GM20431 (cell line): ENCODE results near the gene CASP3.
"Not testable (repeated sequence)": the region's sequence is repeated elsewhere in the genome, so short reads cannot be mapped to it uniquely, and the experiment has no call there.

Experiments
- in situ Hi-C: fragments of 300-500 bp; cut with MseI, MboI; formaldehyde crosslinking; loops from one replicate; pipeline ENCODE4 v1.15.0; 2020; ENCODE audit warnings: low sequenced_read_pairs; ENCODE audit not compliant: unreplicated experiment

CASP3 gene

DNA sequence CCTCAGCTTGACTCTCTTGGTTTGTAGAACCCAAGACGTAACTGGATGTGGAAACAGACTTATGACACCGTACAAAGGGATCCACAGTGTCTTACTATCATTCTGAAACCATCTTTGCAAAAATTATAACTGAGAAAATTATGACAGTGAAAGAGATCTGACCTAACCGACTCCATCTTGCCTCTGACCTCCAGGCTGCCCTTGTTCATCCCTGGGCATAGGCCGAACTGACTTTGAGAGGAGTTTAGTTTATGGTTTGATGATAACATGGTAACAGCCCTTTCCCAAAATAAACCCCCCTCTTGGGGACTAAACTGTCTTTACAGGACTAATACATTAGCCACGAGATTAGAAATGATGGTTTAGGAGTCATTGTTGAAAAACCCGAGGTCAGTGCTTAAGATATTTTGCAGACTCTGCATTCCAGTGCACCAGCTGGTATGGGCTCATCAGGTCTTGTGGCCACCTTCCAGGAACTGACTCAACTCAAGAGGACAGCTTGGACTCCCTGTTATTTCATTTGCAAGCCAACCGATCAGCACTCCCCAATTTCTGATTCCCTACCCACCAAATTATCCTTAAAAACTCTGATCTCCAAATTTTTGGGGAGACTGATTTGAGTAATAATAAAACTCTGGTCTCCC, 49.6 kb downstream of the CASP3 start:
- in situ Hi-C loops, result no loop called here

- in situ Hi-C loops, result no loop called here
These were observed 50.3 kb downstream of the CASP3 start for GRCh38 chr4:184598753-184599491.

DNA sequence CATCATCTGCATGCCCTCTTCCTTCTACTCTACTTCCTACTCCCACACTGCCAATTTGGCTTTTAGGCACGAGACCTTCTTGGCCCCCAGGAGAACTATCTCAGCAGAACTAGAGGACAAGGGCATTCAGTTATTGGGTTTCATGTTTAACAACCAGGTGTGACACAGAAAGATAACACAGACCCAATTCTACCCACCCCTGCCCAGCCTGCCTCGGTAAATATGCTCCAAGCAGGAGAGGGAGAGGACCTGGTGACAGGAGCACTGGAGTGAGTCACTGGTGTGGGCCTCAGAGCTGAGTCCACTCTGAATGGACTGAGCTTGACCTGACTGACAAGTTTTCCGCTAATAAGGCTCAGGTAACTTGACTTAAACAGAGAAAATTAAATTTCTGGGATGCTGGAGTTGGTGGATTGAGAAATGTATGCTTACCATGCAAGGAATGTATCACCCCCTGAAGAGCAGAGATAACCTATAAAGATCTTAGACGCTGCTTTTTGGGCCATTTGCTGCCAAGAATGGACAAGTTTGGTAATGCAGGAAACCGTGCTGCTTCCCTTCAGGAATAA, 52.5 kb downstream of the CASP3 start:
- in situ Hi-C loops, result no loop called here

DNA sequence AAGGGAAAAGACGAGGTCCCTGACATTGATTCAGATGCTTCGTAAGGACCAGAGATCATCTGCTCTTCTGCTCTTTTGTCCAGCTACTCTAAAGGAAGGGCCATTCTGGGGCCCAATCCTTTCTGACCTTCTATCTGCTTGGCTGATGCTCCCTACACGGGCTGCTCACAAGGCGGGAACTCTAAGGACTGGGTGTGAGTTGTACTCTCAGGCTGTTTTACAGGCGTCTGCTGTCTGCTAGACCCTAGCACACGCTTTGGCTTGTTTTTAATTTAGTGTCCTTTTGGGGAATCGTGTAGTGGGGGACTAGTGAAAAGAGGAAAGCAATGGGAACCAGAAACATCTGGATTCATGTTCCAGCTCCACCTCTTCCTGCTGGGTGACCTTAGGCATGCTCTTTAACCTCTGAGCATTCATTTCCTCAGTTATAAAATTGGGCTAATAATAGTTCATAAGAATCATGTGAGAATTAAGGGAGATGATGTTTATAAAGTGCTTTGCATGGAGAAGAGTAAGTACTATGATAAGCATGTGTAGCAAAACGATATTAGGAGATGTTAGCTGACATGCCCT, 53.1 kb downstream of the CASP3 start:
- in situ Hi-C loops, result no loop called here

DNA sequence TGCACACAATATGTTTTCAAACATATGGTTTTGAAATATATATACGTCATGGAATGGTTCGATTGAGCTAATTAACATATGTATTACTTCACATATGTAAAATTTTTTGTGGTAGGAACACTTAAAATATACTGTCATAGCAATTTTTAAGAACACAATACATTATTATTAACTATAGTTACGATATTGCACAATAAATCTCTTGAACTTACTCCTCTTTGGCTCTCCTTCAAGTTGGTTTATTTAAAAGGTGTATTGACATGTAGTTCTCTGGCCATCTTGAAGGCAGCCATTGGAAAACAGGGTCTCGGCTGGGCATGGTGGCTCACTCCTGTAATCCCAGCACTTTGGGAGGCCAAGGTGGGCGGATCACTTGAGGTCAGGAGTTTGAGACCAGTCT, 53.8 kb downstream of the CASP3 start:
- in situ Hi-C loops, result no loop called here

GRCh38 chr4:184593461-184593860, 55.8 kb downstream of the CASP3 start:
- in situ Hi-C loops, result no loop called here

DNA sequence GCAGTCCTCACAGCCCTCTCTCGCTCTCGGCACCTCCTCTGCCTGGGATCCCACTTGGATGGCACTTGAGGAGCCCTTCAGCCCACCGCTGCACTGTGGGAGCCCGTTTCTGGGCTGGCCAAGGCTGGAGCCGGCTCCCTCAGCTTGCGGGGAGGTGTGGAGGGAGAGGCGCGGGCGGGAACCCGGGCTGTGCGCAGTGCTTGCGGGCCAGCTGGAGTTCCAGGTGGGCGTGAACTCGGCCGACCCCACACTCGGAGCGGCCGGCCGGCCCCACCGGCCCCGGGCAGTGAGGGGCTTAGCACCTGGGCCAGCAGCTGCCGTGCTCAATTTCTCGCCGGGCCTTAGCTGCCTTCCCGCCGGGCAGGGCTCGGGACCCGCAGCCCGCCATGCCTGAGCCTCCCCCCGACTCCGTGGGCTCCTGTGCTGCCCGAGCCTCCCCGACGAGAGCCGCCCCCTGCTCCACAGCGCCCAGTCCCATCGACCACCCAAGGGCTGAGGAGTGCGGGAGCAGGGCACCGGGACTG, 57.4 kb downstream of the CASP3 start:
- in situ Hi-C loops, result not testable (repeated sequence)

DNA sequence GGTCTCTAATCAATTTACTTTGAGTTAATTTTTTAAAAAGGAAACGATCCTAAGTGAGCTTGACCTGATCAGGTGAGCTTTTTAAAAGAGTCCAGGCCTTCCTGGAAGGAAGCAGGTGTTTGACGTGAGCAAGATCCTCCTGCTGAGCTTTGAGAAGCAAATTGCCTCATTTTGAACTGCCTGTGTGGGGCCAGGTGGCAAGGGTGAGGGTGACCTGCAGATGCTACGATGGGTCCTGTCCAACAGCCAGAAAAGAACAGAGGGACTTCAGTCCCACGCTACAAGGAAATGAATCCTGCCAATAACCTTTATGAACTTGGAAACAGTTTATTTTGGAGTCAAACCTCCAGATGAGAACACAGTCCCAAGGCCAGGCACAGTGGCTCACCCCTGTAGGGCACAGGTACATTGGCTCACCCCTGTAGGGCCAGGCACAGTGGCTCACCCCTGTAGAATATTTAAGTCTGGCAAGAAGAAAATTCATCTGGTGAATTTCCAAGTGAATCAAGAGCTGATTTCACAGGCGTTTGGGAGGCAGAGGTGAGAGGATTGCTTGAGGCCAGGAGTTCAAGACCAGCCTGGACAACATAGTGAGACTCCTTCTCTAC, 58.1 kb downstream of the CASP3 start:
- in situ Hi-C loops, result no loop called here

GRCh38 chr4:184590196-184590595, 59.1 kb downstream of the CASP3 start:
- in situ Hi-C loops, result no loop called here

GRCh38 chr4:184588893-184589292, 60.4 kb downstream of the CASP3 start:
- in situ Hi-C loops, result no loop called here

DNA sequence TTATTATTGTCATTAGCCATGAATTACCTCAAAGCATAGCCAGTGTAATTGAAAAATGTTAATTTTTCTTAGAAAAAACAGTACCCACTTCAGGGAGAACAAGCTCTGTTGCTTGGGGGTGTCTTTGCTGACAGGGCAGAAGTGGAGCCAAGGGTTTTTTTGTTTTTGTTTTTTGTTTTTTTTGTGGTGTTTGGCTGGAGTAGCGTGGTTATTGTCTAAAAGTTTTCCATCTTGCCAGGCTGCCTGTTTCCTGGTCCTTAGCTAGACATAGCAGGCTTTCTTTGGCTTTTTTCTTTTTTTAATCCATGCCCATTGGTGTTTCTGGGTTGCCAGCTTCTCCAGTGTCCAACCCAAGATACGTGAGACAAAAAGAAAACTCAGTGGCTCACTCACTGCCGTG, 61.5 kb downstream of the CASP3 start:
- in situ Hi-C loops, result no loop called here

GRCh38 chr4:184587221-184587620, 62.0 kb downstream of the CASP3 start:
- in situ Hi-C loops, result no loop called here

GRCh38 chr4:184583738-184584502, 65.3 kb downstream of the CASP3 start:
- in situ Hi-C loops, result no loop called here
